ENCODE data around the gene CDC42EP1. TPM values are rescaled to one million over a fixed set of nuclear protein-coding genes. Genes with fewer than 3 reads are reported as not detected.

CDC42EP1 gene
- total and polyA plus RNA-seq, 2 donors (not counting 3 experiments of a cell fraction or from before 2014, with no cell fraction given): 82.2 to 141 TPM

GRCh38 chr22:37522482-37522881, 37.8 kb upstream of the CDC42EP1 start:
- no peak overlapping the region for H3K4me2 ChIP-seq (ENCODE audit: insufficient read depth, low read length)
- H3K9ac ChIP-seq (replicated peaks; ENCODE audit: extremely low read depth, insufficient read depth, low read length): no peak overlapping the region
- no TSS peak for BruUV-seq (replicated peaks)
- H4K20me1 ChIP-seq (replicated peaks; ENCODE audit: control insufficient read depth, extremely low read depth, insufficient read depth, low read length): no peaks in the 10 kb centered on the region
- no peak overlapping the region for H3K27ac ChIP-seq (ENCODE audit: insufficient read depth, low read depth, low read length)
- dilution Hi-C loops (cut with MboI; ENCODE audit: extremely low pct_ligation_motif_present, low sequenced_read_pairs): no loop called here
- intact Hi-C loops (cut with micrococcal nuclease): no loop called here
- no peaks in the 10 kb centered on the region for H3K27me3 ChIP-seq (ENCODE audit: control insufficient read depth in 2 of 2, insufficient read depth in 2 of 2, low read length in 2 of 2)
- DNase-seq (ENCODE audit: low read depth, low spot score): no peak
- H3K9me3 ChIP-seq (replicated peaks; ENCODE audit: control insufficient read depth, insufficient read depth, low read length): no peaks in the 10 kb centered on the region
- no peaks in the 10 kb centered on the region for H3K36me3 ChIP-seq (ENCODE audit: control insufficient read depth in 2 of 2, extremely low read depth in 1 of 2, insufficient read depth in 2 of 2, low read length in 2 of 2)
- ChIA-PET CTCF (interaction anchor here (1.4 to 2.8 kb wide), 3 partner anchors 11 to 50 kb away, joined by 3 to 10 read pairs (median 8); no protein-coding TSS in a partner anchor), POLR2A (no interaction called here)
- H3K79me2 ChIP-seq (ENCODE audit: control insufficient read depth, insufficient read depth, low read length): peaks cover 14% of the 10 kb centered on the region
- no peak overlapping the region for H2AFZ ChIP-seq (ENCODE audit: low read depth, low read length)
- FAIRE-seq: no peak
- H3K4me1 ChIP-seq (ENCODE audit: control insufficient read depth, extremely low read depth, insufficient read depth, low read length): peaks cover 21% of the 10 kb centered on the region
- TF ChIP-seq JUN (IDR thresholded peaks at IDR 0.05; ENCODE audit: borderline replicate concordance, insufficient read depth, insufficient read length, low read depth) (no peak), MYC (IDR thresholded peaks at IDR 0.05; ENCODE audit: low read depth, low read length) (no peak), POLR2A (IDR thresholded peaks at IDR 0.05; ENCODE audit: low read depth, low read length) (no peak), CTCF (IDR thresholded peaks at IDR 0.05; ENCODE audit: extremely low read depth in 1 of 2, insufficient read depth in 1 of 2, low read depth in 1 of 2, low read length in 2 of 2) (no peak), GATA2 (IDR thresholded peaks at IDR 0.05; ENCODE audit: insufficient read depth, insufficient read length, low read depth, low read length) (no peak), MAX (IDR thresholded peaks at IDR 0.05; ENCODE audit: insufficient read depth, insufficient read length) (no peak), EZH2 (IDR thresholded peaks at IDR 0.05; ENCODE audit: borderline replicate concordance, low read depth, low read length, severe bottlenecking) (no peak), FOS (IDR thresholded peaks at IDR 0.05; ENCODE audit: borderline replicate concordance, insufficient read depth, low read length) (no peak), POLR2AphosphoS5 (IDR thresholded peaks at IDR 0.05; ENCODE audit: insufficient read depth, low read depth, low read length) (no peak)
- H3K9me1 ChIP-seq (replicated peaks; ENCODE audit: control insufficient read depth, extremely low read depth, insufficient read depth, low read length): no peaks in the 10 kb centered on the region
- H3K4me3 ChIP-seq (replicated peaks in 1 of 3; ENCODE audit: insufficient read depth in 1 of 3, low read depth in 1 of 3, low read length in 3 of 3): no peak overlapping the region

All from endothelial cell of umbilical vein (primary cell).